Thoracic aorta (tissue), 2 donors: Measurements from ENCODE around the gene TP63. TPM values are rescaled to one million over a fixed set of nuclear protein-coding genes. Genes with fewer than 3 reads are reported as not detected.

ENCODE experiments used
- ATAC-seq: fragments of 150-250 bp; one replicate; pipeline ENCODE4 v1.8.0; 2017; ENCODE audit warnings: low read depth; ENCODE audit not compliant: insufficient number of reproducible peaks, low FRiP score
- DNase-seq: peaks from one replicate; pipeline ENCODE4 v3.0.0-alpha.2; 2020; ENCODE audit warnings: low spot score
- H3K27ac ChIP-seq, 2 donors: fragments of 200-600 bp; sonication (generic); 1 replicate in 1 of 2; 2 replicates in 1 of 2; pipeline ENCODE4 v1.5.1; 2016; ENCODE audit warnings: mild to moderate bottlenecking in 2 of 2, moderate library complexity in 2 of 2
- H3K27me3 ChIP-seq: fragments of 200-600 bp; sonication (generic); replicated peaks from 2 replicates; pipeline ENCODE4 v1.6.0; 2016; ENCODE audit warnings: mild to moderate bottlenecking; ENCODE audit not compliant: insufficient read depth
- H3K36me3 ChIP-seq: fragments of 200-600 bp; sonication (generic); one replicate; pipeline ENCODE4 v1.5.1; 2016
- H3K4me1 ChIP-seq, 2 donors: fragments of 200-600 bp; sonication (generic); 1 replicate in 1 of 2; 2 replicates in 1 of 2; pipeline versions ENCODE4 v1.5.1 to v1.6.0; 2016; ENCODE audit warnings: low read depth in 2 of 2, mild to moderate bottlenecking in 1 of 2; ENCODE audit not compliant: control insufficient read depth in 1 of 2
- H3K4me3 ChIP-seq: fragments of 200-600 bp; sonication (generic); 2 replicates; pipeline ENCODE4 v1.5.1; 2016; ENCODE audit warnings: mild to moderate bottlenecking
- H3K9me3 ChIP-seq: fragments of 200-600 bp; sonication (generic); 2 replicates; pipeline ENCODE4 v1.5.1; 2016
- total RNA-seq, 2 donors: library from RNA; depleted of rRNA; stranded (reverse); fragments of >200 nt; gene quantifications; one replicate each; pipeline versions ENCODE4 v1.1.0 to v1.2.3, GENCODE V29; 2016
- TF ChIP-seq, protein P1 (sequence below): fragments of 200-600 bp; sonication (generic); IDR thresholded peaks from one replicate; pipeline ENCODE4 v1.5.1; 2019; ENCODE audit warnings: antibody characterized with exemption

Gene TP63
- total RNA-seq, 2 donors from 2014 or later: 0.14 to 0.42 TPM

DNA sequence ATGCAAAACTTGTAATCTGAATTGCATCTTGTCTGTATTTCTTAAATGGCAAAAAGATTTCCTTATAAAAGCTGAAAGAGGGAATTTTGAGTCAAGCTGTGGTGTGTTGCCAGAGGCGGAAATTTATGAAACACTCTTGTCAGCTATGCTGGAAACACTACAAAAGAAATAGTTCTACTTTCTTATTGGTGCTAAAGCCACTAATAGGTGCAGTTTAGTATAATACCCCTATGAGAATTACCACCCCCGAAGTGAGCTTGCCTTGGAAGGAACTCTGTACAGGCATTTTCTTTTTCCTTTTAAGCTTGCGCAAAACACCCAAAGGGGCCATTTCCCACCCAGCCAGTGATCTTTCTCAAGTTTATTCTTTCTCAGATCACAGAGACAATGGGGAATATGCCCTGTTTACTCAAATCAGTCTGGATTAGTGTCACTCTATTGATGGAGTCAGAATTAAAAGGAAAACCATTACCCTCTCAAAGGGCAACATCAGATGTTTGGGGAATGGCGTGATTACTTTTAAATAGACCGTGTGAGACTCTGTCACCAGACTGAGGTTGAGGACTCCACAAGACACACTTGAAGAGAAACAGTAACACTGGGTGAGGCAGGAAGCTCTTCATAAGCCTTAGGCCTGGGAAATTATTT, 166.0 kb downstream of the TP63 start:
- Histone ChIP-seq H3K27me3 (no peaks in the 10 kb centered on the region), H3K9me3 (no peaks in the 10 kb centered on the region), H3K4me1 (no peaks in the 10 kb centered on the region), H3K36me3 (no peaks in the 10 kb centered on the region), H3K4me3 (no peak overlapping the region), H3K27ac (no peak overlapping the region)
- TF ChIP-seq, protein P1, sequence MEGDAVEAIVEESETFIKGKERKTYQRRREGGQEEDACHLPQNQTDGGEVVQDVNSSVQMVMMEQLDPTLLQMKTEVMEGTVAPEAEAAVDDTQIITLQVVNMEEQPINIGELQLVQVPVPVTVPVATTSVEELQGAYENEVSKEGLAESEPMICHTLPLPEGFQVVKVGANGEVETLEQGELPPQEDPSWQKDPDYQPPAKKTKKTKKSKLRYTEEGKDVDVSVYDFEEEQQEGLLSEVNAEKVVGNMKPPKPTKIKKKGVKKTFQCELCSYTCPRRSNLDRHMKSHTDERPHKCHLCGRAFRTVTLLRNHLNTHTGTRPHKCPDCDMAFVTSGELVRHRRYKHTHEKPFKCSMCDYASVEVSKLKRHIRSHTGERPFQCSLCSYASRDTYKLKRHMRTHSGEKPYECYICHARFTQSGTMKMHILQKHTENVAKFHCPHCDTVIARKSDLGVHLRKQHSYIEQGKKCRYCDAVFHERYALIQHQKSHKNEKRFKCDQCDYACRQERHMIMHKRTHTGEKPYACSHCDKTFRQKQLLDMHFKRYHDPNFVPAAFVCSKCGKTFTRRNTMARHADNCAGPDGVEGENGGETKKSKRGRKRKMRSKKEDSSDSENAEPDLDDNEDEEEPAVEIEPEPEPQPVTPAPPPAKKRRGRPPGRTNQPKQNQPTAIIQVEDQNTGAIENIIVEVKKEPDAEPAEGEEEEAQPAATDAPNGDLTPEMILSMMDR: no peak
- no peak for ATAC-seq
- DNase-seq: no peak

DNA sequence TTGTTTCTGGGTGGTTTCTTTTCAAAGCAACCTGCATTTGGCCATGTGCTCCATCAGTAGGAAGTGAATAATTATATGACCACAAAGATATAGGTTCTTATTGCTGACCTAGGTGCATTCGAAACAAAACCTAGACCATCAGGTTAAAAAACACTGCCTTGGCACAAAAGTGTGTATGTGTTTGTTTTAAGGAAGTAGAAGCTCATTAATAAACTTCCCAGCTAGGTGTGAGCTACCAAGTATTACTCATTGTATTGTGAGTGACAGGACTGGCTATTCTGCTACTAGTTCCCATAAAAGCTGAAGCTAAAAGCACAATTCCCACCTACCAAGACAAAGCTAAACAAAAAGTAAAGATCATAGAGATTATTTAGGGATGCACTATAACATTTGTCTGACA, 168.2 kb downstream of the TP63 start:
- Histone ChIP-seq H3K27me3 (no peaks in the 10 kb centered on the region), H3K36me3 (no peaks in the 10 kb centered on the region), H3K4me1 (no peaks in the 10 kb centered on the region), H3K9me3 (no peaks in the 10 kb centered on the region), H3K27ac (no peak overlapping the region), H3K4me3 (no peak overlapping the region)
- ATAC-seq: no peak
- TF ChIP-seq, protein P1: no peak
- DNase-seq: no peak

DNA sequence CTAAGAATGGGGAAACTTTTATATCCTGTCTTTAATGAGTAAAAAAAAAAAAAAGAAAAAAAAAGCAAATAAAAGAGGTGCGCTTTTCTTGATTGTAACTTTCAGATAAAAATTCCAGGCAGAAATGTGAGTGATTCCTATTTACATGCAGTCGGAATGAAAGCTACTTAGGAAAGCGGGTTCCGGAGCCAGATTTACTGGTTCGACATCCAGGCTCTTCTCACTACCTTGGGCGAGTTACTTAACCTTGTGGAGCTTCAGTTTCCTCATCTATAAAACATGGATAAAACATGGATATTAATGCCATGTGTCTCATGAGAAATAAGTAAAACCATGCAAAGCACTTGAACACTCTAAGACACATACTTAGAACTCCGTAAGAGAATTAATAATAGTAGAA, 169.2 kb downstream of the TP63 start:
- Histone ChIP-seq H3K27ac (no peak overlapping the region), H3K27me3 (no peaks in the 10 kb centered on the region), H3K4me1 (no peaks in the 10 kb centered on the region), H3K36me3 (no peaks in the 10 kb centered on the region), H3K9me3 (no peaks in the 10 kb centered on the region), H3K4me3 (no peak overlapping the region)
- TF ChIP-seq, protein P1: no peak
- DNase-seq: no peak
- no peak for ATAC-seq

DNA sequence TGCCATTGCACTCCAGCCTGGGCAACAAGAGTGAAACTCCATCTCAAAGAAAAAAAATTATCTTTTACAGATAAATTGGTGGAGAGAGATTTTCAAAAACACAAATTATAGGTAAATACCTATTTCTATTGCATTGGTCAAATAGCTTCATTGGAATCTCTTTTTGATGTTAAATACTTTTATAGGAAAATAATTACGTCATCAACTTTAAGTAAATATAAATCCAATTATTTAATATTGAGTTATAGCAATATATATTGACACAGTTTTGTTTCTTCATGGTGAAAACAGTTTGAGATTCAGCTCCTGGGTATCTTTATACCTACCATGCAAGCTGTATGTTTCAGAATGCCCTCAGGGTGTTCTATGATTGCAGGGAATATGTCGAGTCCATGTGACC, 172.1 kb downstream of the TP63 start:
- Histone ChIP-seq H3K27ac (no peak overlapping the region), H3K4me1 (no peaks in the 10 kb centered on the region), H3K4me3 (no peak overlapping the region), H3K36me3 (no peaks in the 10 kb centered on the region), H3K9me3 (no peaks in the 10 kb centered on the region), H3K27me3 (no peaks in the 10 kb centered on the region)
- no peak for ATAC-seq
- TF ChIP-seq, protein P1: no peak
- no peak for DNase-seq

DNA sequence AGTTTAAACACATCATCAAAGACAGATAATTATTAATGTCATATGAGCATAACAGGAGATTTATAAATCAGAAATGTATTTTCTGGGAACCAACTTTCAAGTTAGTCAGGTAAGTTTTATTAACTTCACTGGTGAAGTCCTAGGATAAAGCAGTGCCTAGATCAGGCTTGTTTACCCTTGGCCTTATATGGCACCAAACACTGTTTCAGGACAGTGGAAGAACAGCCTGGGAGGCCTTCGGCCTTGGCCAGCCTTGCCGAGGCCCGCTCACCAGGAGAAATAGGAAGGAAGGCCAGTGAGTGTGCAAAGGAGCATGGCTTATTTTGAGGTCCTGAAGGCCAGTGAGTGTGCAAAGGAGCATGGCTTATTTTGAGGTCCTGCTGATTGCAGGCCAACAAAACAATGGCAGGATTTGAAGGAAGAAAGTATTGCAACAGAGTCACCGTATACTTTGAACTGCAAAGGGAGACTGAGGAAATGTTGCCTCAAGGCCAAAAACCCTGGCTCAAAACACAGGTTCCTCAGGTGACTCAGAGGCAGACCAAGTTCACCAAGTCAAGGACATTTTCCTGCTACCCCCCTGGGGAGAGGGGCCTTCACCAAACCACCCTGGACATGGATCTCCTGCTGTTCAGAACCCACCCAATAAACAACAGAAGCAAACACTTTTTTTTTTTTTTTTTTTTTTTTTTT, 174.3 kb downstream of the TP63 start:
- no peaks in the 10 kb centered on the region for H3K4me1 ChIP-seq
- no peaks in the 10 kb centered on the region for H3K27me3 ChIP-seq
- DNase-seq (no peak), ATAC-seq (no peak)
- H3K27ac ChIP-seq: no peak overlapping the region
- no peak overlapping the region for H3K4me3 ChIP-seq
- no peaks in the 10 kb centered on the region for H3K36me3 ChIP-seq
- no peaks in the 10 kb centered on the region for H3K9me3 ChIP-seq
- TF ChIP-seq, protein P1: no peak
